ENCODE results near the gene ZMAT3. TPM values are rescaled to one million over a fixed set of nuclear protein-coding genes. Genes with fewer than 3 reads are reported as not detected.

ZMAT3 gene
- total and polyA plus RNA-seq, 2 of the 8 experiments (the other 6 are each of a cell fraction or from before 2014, with no cell fraction given): 5.0 to 9.2 TPM

- H2AFZ ChIP-seq (ENCODE audit: low read length): no peak overlapping the region
- H4K8ac ChIP-seq (ENCODE audit: extremely low read depth, insufficient read depth, low read length): no peak overlapping the region
- no peaks in the 10 kb centered on the region for H3K23me2 ChIP-seq (ENCODE audit: low read depth, low read length)
- H3K4me1 ChIP-seq (replicated peaks in 1 of 4; ENCODE audit: control insufficient read depth in 3 of 4, insufficient read depth in 4 of 4, low read length in 3 of 4): no peaks in the 10 kb centered on the region
- POLR2A ChIA-PET (ENCODE audit: partially characterized antibody): interaction anchor here (1.2 kb wide), 1 partner anchor 11 kb away, joined by 4 read pairs; no protein-coding TSS in a partner anchor
- no peak for DNase-seq (ENCODE audit: low read depth in 1 of 2, low spot score in 2 of 2)
- H4K91ac ChIP-seq (replicated peaks; ENCODE audit: insufficient read length, low read length): no peak overlapping the region
- no peak for FAIRE-seq
- no peak overlapping the region for H2BK120ac ChIP-seq (replicated peaks; ENCODE audit: low read depth, low read length)
- no peak overlapping the region for H3K4me3 ChIP-seq (ENCODE audit: extremely low read depth in 1 of 4, insufficient read depth in 2 of 4, low read depth in 3 of 4, low read length in 4 of 4)
- H3K27me3 ChIP-seq (replicated peaks in 1 of 4; ENCODE audit: control insufficient read depth in 3 of 4, extremely low read depth in 1 of 4, insufficient read depth in 3 of 4, low read length in 3 of 4): no peaks in the 10 kb centered on the region
- no peak overlapping the region for H3K18ac ChIP-seq (ENCODE audit: extremely low read depth, low read length)
- H3K9ac ChIP-seq (replicated peaks in 1 of 4; ENCODE audit: extremely low read depth in 1 of 4, low read depth in 3 of 4, low read length in 3 of 4): no peak overlapping the region
- H3K79me1 ChIP-seq (ENCODE audit: low read depth, low read length): no peaks in the 10 kb centered on the region
- no peaks in the 10 kb centered on the region for H3K79me2 ChIP-seq (ENCODE audit: control insufficient read depth in 1 of 2, insufficient read depth in 2 of 2, low read length in 2 of 2)
- H3K9me3 ChIP-seq (ENCODE audit: insufficient read depth in 2 of 2, low read depth in 1 of 2, low read length in 1 of 2): peaks cover 0 to 3% of the 10 kb centered on the region in 2 experiments; a peak in 1 of 4 replicates
- H2BK15ac ChIP-seq (ENCODE audit: low read length): no peak overlapping the region
- no peak overlapping the region for H2BK12ac ChIP-seq (ENCODE audit: low read depth, low read length)
- WGBS, 2 experiments (ENCODE audit: extremely low coverage in 1 of 2, insufficient coverage in 1 of 2, insufficient read length in 1 of 2, insufficient replicate concordance in 2 of 2, low coverage in 1 of 2, low lambda C conversion rate in 2 of 2, missing lambda C conversion rate in 1 of 2): 88% methylated on average over 2 of the region's 2 CpGs; no CpG with 5 or more reads in 1 of the 2 experiments
- H2AK5ac ChIP-seq (ENCODE audit: low read depth, low read length): no peak overlapping the region
- no peak overlapping the region for H3K4ac ChIP-seq (replicated peaks; ENCODE audit: insufficient read length, low read depth, low read length)
- CTCF ChIA-PET (ENCODE audit: partially characterized antibody): interaction anchor here (1.0 to 2.7 kb wide), 3 partner anchors 132 to 294 kb away, joined by 3 to 12 read pairs (median 4); no protein-coding TSS in a partner anchor
- no peak overlapping the region for H2BK20ac ChIP-seq (ENCODE audit: low read length)
- no peak overlapping the region for H3K4me2 ChIP-seq (ENCODE audit: insufficient read depth in 1 of 2, low read depth in 2 of 2, low read length in 2 of 2)
- no peak overlapping the region for H2BK5ac ChIP-seq (ENCODE audit: low read depth, low read length)
- no peak overlapping the region for H3K23ac ChIP-seq (ENCODE audit: insufficient read length)
- H3K56ac ChIP-seq (replicated peaks; ENCODE audit: insufficient read length, low read depth, low read length): no peak overlapping the region
- H4K20me1 ChIP-seq (replicated peaks in 1 of 2; ENCODE audit: control insufficient read depth in 1 of 2, insufficient read depth in 2 of 2, low read length in 2 of 2): no peaks in the 10 kb centered on the region
- no peak overlapping the region for H3K27ac ChIP-seq (ENCODE audit: low read depth, low read length)
- H3K36me3 ChIP-seq (ENCODE audit: control insufficient read depth in 2 of 4, insufficient read depth in 4 of 4, low read length in 3 of 4): no peaks in the 10 kb centered on the region
- no peak overlapping the region for H4K5ac ChIP-seq (ENCODE audit: insufficient read length, low read depth, low read length)
- no peak overlapping the region for H3K14ac ChIP-seq (ENCODE audit: insufficient read length)
- no peak for TF ChIP-seq CHD1 (IDR thresholded peaks at IDR 0.05; ENCODE audit: low read depth, low read length)
- TF ChIP-seq KDM5A (IDR thresholded peaks at IDR 0.05; ENCODE audit: low read length): no peak
- no peak for TF ChIP-seq SIRT6 (IDR thresholded peaks at IDR 0.05; ENCODE audit: low read length)
- no peak for TF ChIP-seq SP4 (IDR thresholded peaks at IDR 0.05; ENCODE audit: low read length)
- TF ChIP-seq CTCF (IDR thresholded peaks at IDR 0.05; ENCODE audit: control extremely low read depth in 1 of 3, insufficient read depth in 1 of 3, low read depth in 1 of 3, low read length in 3 of 3): no peak
- TF ChIP-seq CHD2 (IDR thresholded peaks at IDR 0.05; ENCODE audit: low read length): no peak
- TF ChIP-seq CREB1 (IDR thresholded peaks at IDR 0.05): no peak
- no peak for TF ChIP-seq FOSL1 (IDR thresholded peaks at IDR 0.05; ENCODE audit: insufficient read depth, low read depth, low read length)
- TF ChIP-seq KDM1A (IDR thresholded peaks at IDR 0.05; ENCODE audit: borderline replicate concordance, low read length): no peak
- TF ChIP-seq GTF2F1 (IDR thresholded peaks at IDR 0.05; ENCODE audit: borderline replicate concordance, low read depth, low read length): no peak
- TF ChIP-seq CBX5 (IDR thresholded peaks at IDR 0.05; ENCODE audit: low read depth, low read length): no peak
- TF ChIP-seq, protein P1, sequence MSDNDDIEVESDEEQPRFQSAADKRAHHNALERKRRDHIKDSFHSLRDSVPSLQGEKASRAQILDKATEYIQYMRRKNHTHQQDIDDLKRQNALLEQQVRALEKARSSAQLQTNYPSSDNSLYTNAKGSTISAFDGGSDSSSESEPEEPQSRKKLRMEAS (IDR thresholded peaks at IDR 0.05): no peak
Observed at GRCh38 chr3:179026636-179027035, 45.0 kb downstream of the ZMAT3 start.
